HG03045 (cell line): ENCODE measurements around the gene LRP1.
"Not testable (repeated sequence)": the region's sequence is repeated elsewhere in the genome, so short reads cannot be mapped to it uniquely, and the experiment has no call there.

Experiments
- ATAC-seq: cut with Tn5 transposase; IDR thresholded peaks from one replicate; pipeline ENCODE4 v1.9.1; 2021; ENCODE audit warnings: mild to moderate bottlenecking, moderate library complexity; ENCODE audit not compliant: unreplicated experiment

The LRP1 gene

GRCh38 chr12:57110104-57111030 is 17.9 kb upstream of the LRP1 start:
- ATAC-seq = peak; percentile 59

- ATAC-seq = peak; percentile 64
Observed at GRCh38 chr12:57111031-57111734, 17.1 kb upstream of the LRP1 start, which contains the start of gene STAT6. Gene STAT6, minus strand, starts transcription at chr12:57111362. Its CDS starts 3,084 bp downstream, at chr12:57108278.

GRCh38 chr12:57112492-57113294 is 15.6 kb upstream of the LRP1 start:
- ATAC-seq = no peak

- no peak for ATAC-seq
Observed at GRCh38 chr12:57116580-57117281, 11.6 kb upstream of the LRP1 start.

- ATAC-seq = no peak
Observed at GRCh38 chr12:57118711-57119271, 9.5 kb upstream of the LRP1 start.

- ATAC-seq = no peak
Observed at GRCh38 chr12:57119294-57120085, 8.8 kb upstream of the LRP1 start.

- ATAC-seq = not testable (repeated sequence)
Observed at GRCh38 chr12:57120718-57121117, 7.6 kb upstream of the LRP1 start.

GRCh38 chr12:57123813-57124212 is 4.5 kb upstream of the LRP1 start:
- ATAC-seq = no peak

- ATAC-seq = peak; percentile 45
Observed at GRCh38 chr12:57124261-57124877, 3.9 kb upstream of the LRP1 start.

- ATAC-seq = no peak
Observed at GRCh38 chr12:57126061-57126460, 2.2 kb upstream of the LRP1 start.

GRCh38 chr12:57126561-57126960 is 1.7 kb upstream of the LRP1 start:
- ATAC-seq = no peak

- ATAC-seq = no peak
Observed at GRCh38 chr12:57127101-57127725, 1.1 kb upstream of the LRP1 start.

- no peak for ATAC-seq
Observed at GRCh38 chr12:57128519-57129247, 400 bp downstream of the LRP1 start.

GRCh38 chr12:57129321-57129842 is 1.1 kb downstream of the LRP1 start:
- ATAC-seq = no peak

- no peak for ATAC-seq
Observed at GRCh38 chr12:57129889-57130288, 1.6 kb downstream of the LRP1 start.

- ATAC-seq = no peak
Observed at GRCh38 chr12:57130941-57131340, 2.7 kb downstream of the LRP1 start.

GRCh38 chr12:57131896-57132744 is 3.8 kb downstream of the LRP1 start:
- ATAC-seq = no peak
